Cardiac muscle cell (in vitro differentiated cells and primary cell): ENCODE results near the gene SCN4A. TPM values are rescaled to one million over a fixed set of nuclear protein-coding genes. Genes with fewer than 3 reads are reported as not detected.

Experiments used
- DNase-seq, 2 donors: peaks; one replicate each; pipeline versions ENCODE4 v3.0.0 to v3.0.0-alpha.2; 2010 to 2017; ENCODE audit warnings: low read depth in 1 of 2, low spot score in 1 of 2
- H3K27ac ChIP-seq: fragments of 200-600 bp; sonication (generic); 2 replicates; pipeline ENCODE4 v1.5.1; 2016
- H3K27me3 ChIP-seq: fragments of 200-600 bp; sonication (generic); 2 replicates; pipeline ENCODE4 v1.6.0; 2016; ENCODE audit warnings: control low read depth
- H3K36me3 ChIP-seq: fragments of 200-600 bp; sonication (generic); 2 replicates; pipeline ENCODE4 v1.5.1; 2016; ENCODE audit warnings: control low read depth
- H3K4me1 ChIP-seq: fragments of 200-600 bp; sonication (generic); 2 replicates; pipeline ENCODE4 v1.8.1; 2017; ENCODE audit warnings: low read depth, mild to moderate bottlenecking, mixed run types
- H3K4me3 ChIP-seq: fragments of 200-600 bp; sonication (generic); 2 replicates; pipeline ENCODE4 v1.5.1; 2016; ENCODE audit warnings: mild to moderate bottlenecking
- H3K9me3 ChIP-seq: fragments of 200-600 bp; sonication (generic); 2 replicates; pipeline ENCODE4 v1.5.1; 2017; ENCODE audit warnings: low read depth, mild to moderate bottlenecking, control low read depth
- polyA plus RNA-seq: library from polyadenylated mRNA; unstranded; fragments of >200 nt; fragmentation: Nextera tagmentation; extraction: Ambion mirVana; gene quantifications from 2 replicates; pipeline ENCODE4 v1.2.1, GENCODE V29; 2016
- total RNA-seq: library from RNA; depleted of rRNA; stranded (reverse); fragments of >200 nt; gene quantifications from 2 replicates; pipeline ENCODE4 v1.2.3, GENCODE V29; 2016
- TF ChIP-seq, protein P1 (sequence below): IDR thresholded peaks from 2 replicates; pipeline ENCODE4 v1.5.1; 2012; ENCODE audit warnings: low read depth, mild to moderate bottlenecking, low read length

Gene SCN4A
- total and polyA plus RNA-seq, 2 experiments from 2014 or later: 0.63 TPM; not detected in 1

DNA sequence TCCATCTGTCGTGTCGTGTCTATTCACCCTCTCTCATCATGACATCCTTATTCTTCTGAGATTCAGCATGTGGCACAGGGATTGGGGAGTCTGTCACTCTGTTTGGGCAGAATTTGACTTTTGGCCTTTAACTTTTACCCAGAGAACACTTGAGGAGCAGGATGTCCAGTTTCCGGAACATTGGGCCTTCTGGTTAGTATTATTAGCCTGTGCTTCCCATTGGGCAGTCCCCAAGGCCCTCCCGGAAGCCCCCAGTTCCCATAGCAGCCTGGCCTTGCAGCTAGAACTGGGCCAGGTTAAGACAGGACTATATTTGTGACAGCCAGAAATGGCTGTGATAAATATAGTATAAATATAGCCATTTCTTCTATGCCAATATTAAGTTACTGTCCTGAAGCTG lies 9.6 kb downstream of the SCN4A start:
- no peaks in the 10 kb centered on the region for H3K4me1 ChIP-seq
- no peak overlapping the region for H3K27ac ChIP-seq
- no peak for DNase-seq
- no peaks in the 10 kb centered on the region for H3K9me3 ChIP-seq
- H3K36me3 ChIP-seq: no peaks in the 10 kb centered on the region
- TF ChIP-seq, protein P1, sequence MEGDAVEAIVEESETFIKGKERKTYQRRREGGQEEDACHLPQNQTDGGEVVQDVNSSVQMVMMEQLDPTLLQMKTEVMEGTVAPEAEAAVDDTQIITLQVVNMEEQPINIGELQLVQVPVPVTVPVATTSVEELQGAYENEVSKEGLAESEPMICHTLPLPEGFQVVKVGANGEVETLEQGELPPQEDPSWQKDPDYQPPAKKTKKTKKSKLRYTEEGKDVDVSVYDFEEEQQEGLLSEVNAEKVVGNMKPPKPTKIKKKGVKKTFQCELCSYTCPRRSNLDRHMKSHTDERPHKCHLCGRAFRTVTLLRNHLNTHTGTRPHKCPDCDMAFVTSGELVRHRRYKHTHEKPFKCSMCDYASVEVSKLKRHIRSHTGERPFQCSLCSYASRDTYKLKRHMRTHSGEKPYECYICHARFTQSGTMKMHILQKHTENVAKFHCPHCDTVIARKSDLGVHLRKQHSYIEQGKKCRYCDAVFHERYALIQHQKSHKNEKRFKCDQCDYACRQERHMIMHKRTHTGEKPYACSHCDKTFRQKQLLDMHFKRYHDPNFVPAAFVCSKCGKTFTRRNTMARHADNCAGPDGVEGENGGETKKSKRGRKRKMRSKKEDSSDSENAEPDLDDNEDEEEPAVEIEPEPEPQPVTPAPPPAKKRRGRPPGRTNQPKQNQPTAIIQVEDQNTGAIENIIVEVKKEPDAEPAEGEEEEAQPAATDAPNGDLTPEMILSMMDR: no peak
- H3K27me3 ChIP-seq: no peaks in the 10 kb centered on the region
- no peak overlapping the region for H3K4me3 ChIP-seq

DNA sequence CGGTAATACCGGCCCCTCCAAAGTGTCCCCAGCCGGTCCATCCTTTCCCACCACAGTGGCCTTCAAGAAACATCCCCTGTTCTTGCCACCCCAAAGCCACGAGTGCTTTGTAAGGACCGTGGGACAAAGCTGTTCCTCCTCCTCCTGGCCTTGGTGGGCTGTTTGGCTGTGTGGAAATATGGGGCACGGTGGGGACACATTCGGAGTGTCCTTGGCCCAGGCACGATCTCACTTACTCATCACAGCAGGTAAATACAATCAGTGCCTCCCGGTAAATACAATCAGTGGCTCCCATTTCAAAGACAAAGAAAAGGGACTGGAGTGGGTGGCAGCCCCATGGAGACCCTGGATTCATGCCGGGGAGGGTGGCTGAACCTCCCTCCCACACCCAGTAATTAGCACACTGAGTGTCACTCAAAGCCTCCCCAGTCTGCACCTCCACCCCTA lies 10.4 kb downstream of the SCN4A start:
- no peak overlapping the region for H3K4me3 ChIP-seq
- no peaks in the 10 kb centered on the region for H3K4me1 ChIP-seq
- H3K27me3 ChIP-seq: no peaks in the 10 kb centered on the region
- H3K27ac ChIP-seq: no peak overlapping the region
- H3K9me3 ChIP-seq: no peaks in the 10 kb centered on the region
- TF ChIP-seq, protein P1: no peak
- H3K36me3 ChIP-seq: no peaks in the 10 kb centered on the region
- DNase-seq: no peak

DNA sequence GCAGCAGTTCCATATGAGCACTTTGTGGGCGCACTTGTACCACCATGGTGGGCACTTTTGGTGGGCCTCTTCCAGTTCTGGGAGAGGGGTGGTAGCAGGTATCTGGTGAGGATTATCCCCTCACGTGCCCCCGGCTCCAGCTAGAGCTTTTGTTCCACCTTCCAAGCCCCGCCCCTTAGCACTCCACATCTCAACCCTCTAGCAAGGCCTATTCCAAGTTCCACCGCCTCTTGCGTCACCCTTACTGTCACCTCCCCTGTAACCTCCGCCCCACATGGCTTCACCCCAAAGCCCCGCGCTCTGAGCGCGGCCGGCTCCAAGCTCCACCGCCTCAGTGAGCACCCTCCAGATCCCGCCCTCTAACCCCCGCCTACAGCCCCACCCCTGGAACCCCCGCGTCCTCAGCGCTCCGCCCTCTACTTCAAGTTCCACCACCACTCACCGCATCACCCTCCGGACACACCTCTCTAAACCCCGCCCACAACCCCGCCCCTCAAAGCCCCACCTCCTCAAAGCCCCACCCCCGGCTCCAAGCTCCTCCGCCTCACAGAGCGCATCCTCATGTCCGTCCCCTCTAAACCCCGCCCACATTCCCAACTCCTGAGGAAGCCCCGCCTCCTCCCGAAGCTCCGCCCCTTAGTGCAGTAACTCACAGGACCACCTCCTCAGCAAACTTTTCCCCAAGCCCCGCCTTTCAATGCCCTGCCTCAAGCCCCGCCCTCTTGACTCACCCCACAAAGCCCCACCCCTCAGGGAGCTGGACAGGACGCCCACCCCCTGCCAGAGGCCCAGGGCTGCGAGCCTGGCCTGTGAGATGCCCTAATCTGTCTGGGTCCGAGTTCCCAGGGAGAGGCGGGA lies 11.1 kb downstream of the SCN4A start:
- Histone ChIP-seq H3K27me3 (no peaks in the 10 kb centered on the region), H3K27ac (no peak overlapping the region), H3K4me3 (peak overlapping the region; percentile 2), H3K4me1 (no peaks in the 10 kb centered on the region), H3K9me3 (no peaks in the 10 kb centered on the region), H3K36me3 (no peaks in the 10 kb centered on the region)
- TF ChIP-seq, protein P1: no peak
- DNase-seq: peak; percentile 90 to 91

DNA sequence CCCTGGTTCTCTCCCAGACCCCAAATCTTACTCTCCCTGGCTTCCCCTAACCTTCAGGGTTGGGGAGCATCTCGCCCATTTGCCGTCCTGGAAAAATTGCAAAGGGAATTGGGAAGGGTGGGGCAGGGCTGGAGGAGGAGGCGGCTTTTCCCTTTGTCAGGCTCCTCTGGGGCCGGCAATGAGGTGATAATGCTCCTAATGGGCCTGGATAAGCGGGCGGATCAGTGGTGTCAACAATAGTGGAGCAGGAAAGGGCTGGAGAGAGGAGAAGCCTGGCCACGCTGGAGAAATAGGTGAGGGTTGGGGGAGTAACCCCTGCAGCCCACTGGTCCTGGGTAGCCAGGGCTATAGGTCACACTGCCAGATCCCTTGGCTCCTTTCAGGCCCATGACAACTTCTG lies 12.3 kb downstream of the SCN4A start:
- no peak overlapping the region for H3K27ac ChIP-seq
- no peak overlapping the region for H3K4me3 ChIP-seq
- DNase-seq: no peak

DNA sequence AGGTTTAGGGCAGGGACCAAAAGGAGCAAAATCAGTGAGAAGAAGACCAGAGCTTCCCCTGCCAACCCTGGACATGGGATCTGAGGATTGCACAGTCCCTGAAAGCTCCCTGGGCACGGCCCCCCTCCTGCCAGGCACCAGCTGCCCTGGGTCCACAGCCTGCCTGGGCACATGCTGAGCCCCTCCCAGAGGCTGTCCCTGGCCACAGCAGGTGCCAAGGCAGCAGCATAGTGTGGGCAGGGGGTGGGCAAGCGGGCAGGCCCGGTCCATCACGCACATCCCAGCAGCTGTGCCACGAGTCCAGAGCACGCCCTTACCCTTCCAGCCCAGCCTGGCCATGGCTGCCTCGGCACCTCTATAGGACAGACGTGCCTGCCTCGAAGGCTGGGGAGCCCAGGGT lies 12.7 kb downstream of the SCN4A start:
- H3K36me3 ChIP-seq: no peaks in the 10 kb centered on the region
- TF ChIP-seq, protein P1: no peak
- no peaks in the 10 kb centered on the region for H3K9me3 ChIP-seq
- no peaks in the 10 kb centered on the region for H3K27me3 ChIP-seq
- H3K4me3 ChIP-seq: no peak overlapping the region
- H3K4me1 ChIP-seq: no peaks in the 10 kb centered on the region
- no peak overlapping the region for H3K27ac ChIP-seq
- no peak for DNase-seq

More for the DNA sequence above, 12.3 kb downstream of the SCN4A start:
- Histone ChIP-seq H3K27me3 (no peaks in the 10 kb centered on the region), H3K4me1 (no peaks in the 10 kb centered on the region), H3K9me3 (no peaks in the 10 kb centered on the region), H3K36me3 (no peaks in the 10 kb centered on the region)
- TF ChIP-seq, protein P1: no peak
